Measurements from ENCODE around the gene MACROH2A2. TPM values are rescaled to one million over a fixed set of nuclear protein-coding genes. Genes with fewer than 3 reads are reported as not detected.
A peak's percentile ranks its signal among the peaks of the same experiment; 100 is the strongest.

Gene MACROH2A2
- total RNA-seq, 4 donors from 2014 or later = 6.2 to 17.8 (median 15.4) TPM

- WGBS = 88% methylated on average over 8 of the region's 8 CpGs
- TF ChIP-seq CTCF (IDR thresholded peaks at IDR 0.05) = no peak
- TF ChIP-seq POLR2AphosphoS5 (IDR thresholded peaks at IDR 0.05) = no peak
- peaks cover 0 to 4% (median 2%) of the 10 kb centered on the region in 4 donors for H3K4me1 ChIP-seq
- H3K27me3 ChIP-seq = no peaks in the 10 kb centered on the region
- H3K4me3 ChIP-seq = no peak overlapping the region
- intact Hi-C loops (cut with DNase I) = loop anchor here (10.0 kb wide), 1 partner anchor 253 kb away; no protein-coding TSS in a partner anchor
- DNase-seq (ENCODE audit: extremely low spot score) = no peak
- no peak overlapping the region for H3K27ac ChIP-seq (replicated peaks in 1 of 4)
- no peaks in the 10 kb centered on the region for H3K9me3 ChIP-seq
- H3K36me3 ChIP-seq = peaks cover 31 to 80% (median 77%) of the 10 kb centered on the region in 4 donors
Observed at GRCh38 chr10:70112071-70112470, 59.4 kb downstream of the MACROH2A2 start.

GRCh38 chr10:70114902-70115301 is 62.3 kb downstream of the MACROH2A2 start:
- intact Hi-C loops (cut with DNase I) = loop anchor here (10.0 kb wide), 1 partner anchor 250 kb away; no protein-coding TSS in a partner anchor
- TF ChIP-seq POLR2AphosphoS5 (IDR thresholded peaks at IDR 0.05) (no peak), EP300 (IDR thresholded peaks at IDR 0.05) (no peak)
- WGBS = 88% methylated on average over 2 of the region's 15 CpGs
- no peak overlapping the region for H3K4me3 ChIP-seq
- no peaks in the 10 kb centered on the region for H3K9me3 ChIP-seq
- H3K4me1 ChIP-seq = peaks cover 0 to 4% (median 2%) of the 10 kb centered on the region in 4 donors
- H3K27me3 ChIP-seq = no peaks in the 10 kb centered on the region
- no peak overlapping the region for H3K27ac ChIP-seq (replicated peaks in 1 of 4)
- H3K36me3 ChIP-seq = peaks cover 44 to 96% (median 92%) of the 10 kb centered on the region in 4 donors
- DNase-seq (ENCODE audit: extremely low spot score) = no peak

GRCh38 chr10:70115948-70116682 is 63.5 kb downstream of the MACROH2A2 start:
- WGBS = 54% methylated on average over 12 of the region's 12 CpGs
- no peaks in the 10 kb centered on the region for H3K27me3 ChIP-seq
- H3K36me3 ChIP-seq = peaks cover 46 to 98% (median 93%) of the 10 kb centered on the region in 4 donors
- TF ChIP-seq CTCF (IDR thresholded peaks at IDR 0.05) (peak; percentile 73 to 89 (median 77)), EP300 (IDR thresholded peaks at IDR 0.05) (no peak), POLR2AphosphoS5 (IDR thresholded peaks at IDR 0.05) (peak; percentile 21 to 35)
- H3K4me3 ChIP-seq = no peak overlapping the region
- DNase-seq (ENCODE audit: extremely low spot score) = no peak
- H3K9me3 ChIP-seq = no peaks in the 10 kb centered on the region
- H3K4me1 ChIP-seq = peaks cover 0 to 4% (median 2%) of the 10 kb centered on the region in 4 donors
- no peak overlapping the region for H3K27ac ChIP-seq (replicated peaks in 1 of 4)
- intact Hi-C loops (cut with DNase I) = loop anchor here (2.0 to 10.0 kb wide), 2 partner anchors 29 to 249 kb away; no protein-coding TSS in a partner anchor

GRCh38 chr10:70117646-70118045 is 65.0 kb downstream of the MACROH2A2 start:
- no peak overlapping the region for H3K4me3 ChIP-seq
- TF ChIP-seq POLR2A (IDR thresholded peaks at IDR 0.05; ENCODE audit: low read depth) (no peak), EP300 (IDR thresholded peaks at IDR 0.05) (no peak), CTCF (IDR thresholded peaks at IDR 0.05) (no peak), POLR2AphosphoS5 (IDR thresholded peaks at IDR 0.05) (no peak)
- no peaks in the 10 kb centered on the region for H3K27me3 ChIP-seq
- no peak overlapping the region for H3K27ac ChIP-seq (replicated peaks in 1 of 4)
- no peak for DNase-seq (ENCODE audit: extremely low spot score)
- intact Hi-C loops (cut with DNase I) = loop anchor here (2.0 to 10.0 kb wide), 2 partner anchors 27 to 247 kb away; no protein-coding TSS in a partner anchor
- no peaks in the 10 kb centered on the region for H3K9me3 ChIP-seq
- peaks cover 0 to 4% (median 2%) of the 10 kb centered on the region in 4 donors for H3K4me1 ChIP-seq
- H3K36me3 ChIP-seq = peaks cover 38 to 93% (median 88%) of the 10 kb centered on the region in 4 donors
- 87% methylated on average over 9 of the region's 10 CpGs for WGBS

- TF ChIP-seq CTCF (IDR thresholded peaks at IDR 0.05) = no peak
- TF ChIP-seq POLR2A (IDR thresholded peaks at IDR 0.05; ENCODE audit: low read depth) = no peak
- TF ChIP-seq EP300 (IDR thresholded peaks at IDR 0.05) = no peak
- no peak for TF ChIP-seq POLR2AphosphoS5 (IDR thresholded peaks at IDR 0.05)
- WGBS = 78% methylated on average over 3 of the region's 3 CpGs
- H3K27ac ChIP-seq (replicated peaks in 1 of 4) = no peak overlapping the region
- H3K36me3 ChIP-seq = peaks cover 33 to 93% (median 88%) of the 10 kb centered on the region in 4 donors
- no peak overlapping the region for H3K4me3 ChIP-seq
- peaks cover 0 to 4% (median 2%) of the 10 kb centered on the region in 4 donors for H3K4me1 ChIP-seq
- intact Hi-C loops (cut with DNase I) = loop anchor here (10.0 kb wide), 1 partner anchor 247 kb away; no protein-coding TSS in a partner anchor
- H3K9me3 ChIP-seq = no peaks in the 10 kb centered on the region
- H3K27me3 ChIP-seq = no peaks in the 10 kb centered on the region
- DNase-seq (ENCODE audit: extremely low spot score) = no peak
Observed at GRCh38 chr10:70118196-70118595, 65.5 kb downstream of the MACROH2A2 start.

Data from esophagus muscularis mucosa (tissue), 4 donors.